ENCODE results near the gene OTUD1. TPM values are rescaled to one million over a fixed set of nuclear protein-coding genes. Genes with fewer than 3 reads are reported as not detected.

Gene OTUD1
- total RNA-seq, 2 experiments from 2014 or later: 11.6 to 12.0 TPM

DNA sequence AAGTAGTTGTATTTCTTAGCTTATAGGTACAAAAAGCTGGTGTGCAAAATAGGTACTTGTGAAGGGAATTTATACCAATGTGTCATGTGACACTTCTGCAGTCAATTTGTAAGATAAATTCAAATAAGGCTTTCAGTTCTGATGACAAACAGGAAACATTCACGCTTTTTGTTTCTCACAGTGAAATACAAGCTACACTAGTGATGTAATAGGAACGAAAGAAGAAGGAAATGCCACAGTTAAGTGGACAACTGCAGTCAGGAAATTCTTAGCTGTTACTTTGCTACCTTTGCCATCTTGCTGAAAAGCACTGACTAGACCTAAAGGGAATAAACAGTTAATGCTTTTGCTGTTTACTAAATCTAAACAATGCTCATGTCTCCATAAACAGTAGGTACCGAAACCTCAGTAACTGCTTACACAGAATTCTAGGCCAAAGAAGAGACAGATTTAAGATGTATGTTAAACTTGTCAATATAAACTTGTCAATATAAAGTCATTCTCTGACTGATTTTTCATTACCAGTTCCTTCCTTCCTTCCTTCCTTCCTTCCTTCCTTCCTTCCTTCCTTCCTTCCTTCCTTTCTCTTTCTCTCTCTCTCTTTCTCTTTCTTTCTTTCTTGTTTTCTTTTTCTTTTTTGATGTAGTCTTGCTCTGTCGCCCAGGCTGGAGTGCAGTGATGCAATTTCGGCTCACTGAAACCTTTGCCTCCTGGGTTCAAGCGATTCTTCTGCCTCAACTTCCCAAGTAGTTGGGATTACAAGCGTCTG lies 10.1 kb downstream of the OTUD1 start:
- no peak overlapping the region for H3K4me3 Mint-ChIP-seq
- DNase-seq: no peak
- H3K36me3 Mint-ChIP-seq: peaks cover 7% of the 10 kb centered on the region
- H3K27ac Mint-ChIP-seq: peak overlapping the region; percentile 82
- H3K9me3 Mint-ChIP-seq: no peaks in the 10 kb centered on the region
- no peaks in the 10 kb centered on the region for H3K27me3 Mint-ChIP-seq
- peaks cover 34% of the 10 kb centered on the region for H3K4me1 Mint-ChIP-seq (ENCODE audit: low read depth)
- ChIA-PET CTCF (interaction anchor here (0.9 to 1.3 kb wide), 3 partner anchors 10 to 135 kb away, joined by 3 to 4 read pairs (median 4); partner anchors contain the start of gene OTUD1), POLR2A (interaction anchor here (1.0 to 1.3 kb wide), 4 partner anchors 10 to 124 kb away, joined by 3 to 6 read pairs (median 4); partner anchors contain the start of gene OTUD1)
- intact Hi-C loops (cut with micrococcal nuclease): loop anchor here (1.0 to 10.0 kb wide), 11 partner anchors 9 to 1924 kb away; partner anchors contain the start of genes MSRB2 and SKIDA1

DNA sequence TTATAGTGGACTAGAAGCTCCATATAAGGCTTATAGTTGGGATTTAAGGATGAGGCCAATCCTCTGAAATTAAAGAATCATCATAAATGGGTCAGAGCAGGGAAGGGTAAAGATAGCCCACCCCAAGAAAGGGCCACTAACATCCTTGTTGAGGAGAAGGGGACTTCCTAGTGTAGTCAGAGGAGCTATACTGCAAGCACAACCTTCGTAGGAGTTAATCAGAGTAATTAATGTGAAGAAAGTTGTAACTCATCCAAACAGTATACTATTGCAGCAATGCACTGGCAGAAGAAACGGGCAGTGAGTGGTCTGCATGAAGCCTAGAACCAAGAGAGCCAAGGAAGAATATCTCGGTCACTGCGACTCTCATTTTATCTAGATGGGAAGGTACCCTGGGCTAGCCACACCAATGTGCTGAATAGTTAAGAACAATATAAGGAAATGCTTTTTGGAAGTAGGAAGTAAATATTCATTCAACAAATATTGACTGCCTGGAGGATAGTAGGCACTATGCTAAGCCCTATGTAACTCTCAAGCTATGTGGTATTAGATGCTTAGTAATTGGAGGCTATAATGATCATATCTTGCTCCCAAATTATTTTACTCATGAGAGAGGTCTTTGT lies 13.3 kb downstream of the OTUD1 start:
- no peaks in the 10 kb centered on the region for H3K27me3 Mint-ChIP-seq
- ChIA-PET CTCF (no interaction called here), POLR2A (no interaction called here)
- H3K4me1 Mint-ChIP-seq (ENCODE audit: low read depth): peaks cover 25% of the 10 kb centered on the region
- no peak overlapping the region for H3K27ac Mint-ChIP-seq
- H3K36me3 Mint-ChIP-seq: peaks cover 2% of the 10 kb centered on the region
- DNase-seq: no peak
- intact Hi-C loops (cut with micrococcal nuclease): no loop called here
- no peaks in the 10 kb centered on the region for H3K9me3 Mint-ChIP-seq
- H3K4me3 Mint-ChIP-seq: no peak overlapping the region

DNA sequence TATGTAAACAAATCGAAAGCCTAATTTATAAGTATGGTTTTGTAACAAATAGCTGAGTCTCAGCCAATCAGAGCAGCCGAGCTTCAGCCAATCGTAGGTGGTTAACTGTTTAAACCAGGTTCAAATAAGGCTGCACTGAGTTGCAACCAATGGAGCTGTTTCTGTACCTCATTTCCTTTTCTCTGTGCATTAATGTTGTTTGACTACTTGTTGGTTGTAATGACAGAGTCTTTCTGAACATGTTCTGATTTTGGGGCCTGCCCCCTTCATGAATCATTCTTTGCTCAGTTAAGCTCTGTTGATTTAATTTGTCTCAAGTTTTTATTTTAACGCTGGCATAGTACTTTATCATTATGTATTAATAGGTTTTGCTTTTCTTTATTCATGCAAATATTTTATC lies 14.6 kb downstream of the OTUD1 start:
- Mint-ChIP-seq H3K27me3 (no peaks in the 10 kb centered on the region), H3K36me3 (peaks cover 2% of the 10 kb centered on the region), H3K4me1 (ENCODE audit: low read depth) (peaks cover 14% of the 10 kb centered on the region), H3K9me3 (no peaks in the 10 kb centered on the region), H3K27ac (no peak overlapping the region), H3K4me3 (no peak overlapping the region)
- intact Hi-C loops (cut with micrococcal nuclease): no loop called here
- ChIA-PET CTCF (interaction anchor here (0.8 to 1.1 kb wide), 3 partner anchors 10 to 139 kb away, joined by 3 read pairs; no protein-coding TSS in a partner anchor), POLR2A (no interaction called here)
- DNase-seq: no peak

DNA sequence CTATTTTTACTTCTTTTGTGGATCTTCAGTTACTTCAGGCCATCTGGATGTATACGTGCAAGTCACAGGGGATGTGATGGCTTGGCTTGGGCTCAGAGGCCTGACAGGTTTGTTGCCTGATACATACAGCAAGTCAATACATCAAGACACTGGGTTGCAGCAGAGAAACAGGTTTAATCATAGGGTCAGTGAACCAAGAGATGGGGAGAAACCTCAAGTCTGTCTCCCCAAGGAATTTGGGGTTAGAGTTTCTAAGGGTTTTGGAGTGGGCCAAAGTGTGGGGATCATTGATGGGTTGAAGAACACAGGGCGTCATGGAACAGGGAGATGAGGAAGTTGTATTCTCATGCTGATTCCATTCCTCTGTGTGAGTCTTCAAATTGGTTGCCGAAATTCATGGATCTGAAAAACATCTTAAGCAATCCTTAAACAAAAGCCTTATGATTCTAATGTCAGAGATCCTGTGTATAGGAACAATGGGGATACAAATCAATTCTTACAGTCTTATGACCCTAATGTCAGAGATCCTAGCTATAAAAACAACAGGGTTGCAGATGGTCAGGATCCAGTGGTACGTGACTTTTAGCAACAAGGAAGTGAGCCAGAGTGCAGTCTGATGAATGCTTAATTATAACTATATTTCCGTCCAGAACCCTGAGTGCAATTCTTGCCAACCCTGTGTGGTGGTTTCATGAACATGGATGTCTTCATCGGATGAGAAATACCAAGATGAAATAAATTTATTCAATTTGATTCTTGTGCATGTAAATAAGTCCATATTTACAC lies 18.9 kb downstream of the OTUD1 start:
- POLR2A ChIA-PET: no interaction called here
- CTCF ChIA-PET: interaction anchor here (1.0 kb wide), 1 partner anchor 142 kb away, joined by 3 read pairs; no protein-coding TSS in a partner anchor
- intact Hi-C loops (cut with micrococcal nuclease): no loop called here
- H3K36me3 Mint-ChIP-seq: no peaks in the 10 kb centered on the region
- DNase-seq: no peak
- H3K27ac Mint-ChIP-seq: no peak overlapping the region
- no peak overlapping the region for H3K4me3 Mint-ChIP-seq
- H3K9me3 Mint-ChIP-seq: no peaks in the 10 kb centered on the region
- peaks cover 1% of the 10 kb centered on the region for H3K4me1 Mint-ChIP-seq (ENCODE audit: low read depth)
- H3K27me3 Mint-ChIP-seq: no peaks in the 10 kb centered on the region

DNA sequence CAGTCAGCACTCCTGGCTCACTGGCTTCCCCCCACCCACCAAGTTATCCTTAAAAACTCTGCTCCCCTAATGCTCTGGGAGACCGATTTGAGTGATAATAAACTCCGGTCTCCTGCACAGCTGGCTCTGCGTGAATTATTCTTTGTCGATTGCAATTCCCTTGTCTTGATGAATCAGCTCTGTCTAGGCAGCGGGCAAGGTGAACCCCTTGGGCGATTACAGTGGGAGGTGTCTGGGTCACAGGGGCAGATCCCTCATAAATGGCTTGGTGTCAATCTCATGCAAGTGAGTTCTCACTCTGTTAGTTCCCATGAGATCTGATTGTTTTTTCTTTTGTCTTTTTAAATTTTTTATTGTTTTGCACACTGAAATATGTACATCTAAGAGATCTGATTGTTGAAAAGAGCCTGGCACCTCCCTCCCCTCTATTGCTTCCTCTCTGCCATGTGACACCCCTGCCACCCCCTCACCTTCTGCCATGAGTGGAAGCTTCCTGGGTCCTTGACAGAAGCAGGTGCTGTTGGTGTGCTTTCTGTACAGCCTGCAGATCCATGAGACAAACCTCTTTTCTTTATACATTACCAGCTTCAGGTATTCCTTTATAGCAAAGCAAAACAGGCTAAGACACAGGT lies 20.5 kb downstream of the OTUD1 start:
- intact Hi-C loops (cut with micrococcal nuclease): no loop called here
- Mint-ChIP-seq H3K36me3 (no peaks in the 10 kb centered on the region), H3K9me3 (no peaks in the 10 kb centered on the region), H3K27me3 (no peaks in the 10 kb centered on the region), H3K4me1 (ENCODE audit: low read depth) (no peaks in the 10 kb centered on the region), H3K27ac (no peak overlapping the region), H3K4me3 (no peak overlapping the region)
- no peak for DNase-seq
- ChIA-PET POLR2A (no interaction called here), CTCF (no interaction called here)

DNA sequence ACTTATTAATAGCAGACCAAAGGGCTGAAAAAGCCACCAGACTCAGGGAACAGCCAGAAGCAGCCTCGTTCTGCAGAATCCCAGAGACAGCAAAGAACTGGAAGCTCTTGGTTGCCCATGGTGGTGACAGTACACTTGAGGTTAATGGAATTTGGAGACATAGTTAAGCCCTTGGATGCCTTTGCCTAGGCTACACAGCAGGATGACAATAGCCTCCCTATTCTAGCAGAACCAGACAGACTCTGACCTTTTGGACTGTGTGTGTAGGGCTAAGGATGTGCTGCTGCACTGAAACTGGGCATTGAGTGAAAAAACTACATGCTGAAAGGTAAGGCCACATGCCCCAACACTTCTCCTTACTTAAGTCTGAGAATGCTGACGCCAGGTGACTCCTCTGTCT lies 22.7 kb downstream of the OTUD1 start:
- H3K27me3 Mint-ChIP-seq: no peaks in the 10 kb centered on the region
- H3K36me3 Mint-ChIP-seq: no peaks in the 10 kb centered on the region
- no peak for DNase-seq
- POLR2A ChIA-PET: no interaction called here
- no peak overlapping the region for H3K4me3 Mint-ChIP-seq
- H3K27ac Mint-ChIP-seq: no peak overlapping the region
- H3K4me1 Mint-ChIP-seq (ENCODE audit: low read depth): no peaks in the 10 kb centered on the region
- intact Hi-C loops (cut with micrococcal nuclease): no loop called here
- CTCF ChIA-PET: no interaction called here
- H3K9me3 Mint-ChIP-seq: no peaks in the 10 kb centered on the region

DNA sequence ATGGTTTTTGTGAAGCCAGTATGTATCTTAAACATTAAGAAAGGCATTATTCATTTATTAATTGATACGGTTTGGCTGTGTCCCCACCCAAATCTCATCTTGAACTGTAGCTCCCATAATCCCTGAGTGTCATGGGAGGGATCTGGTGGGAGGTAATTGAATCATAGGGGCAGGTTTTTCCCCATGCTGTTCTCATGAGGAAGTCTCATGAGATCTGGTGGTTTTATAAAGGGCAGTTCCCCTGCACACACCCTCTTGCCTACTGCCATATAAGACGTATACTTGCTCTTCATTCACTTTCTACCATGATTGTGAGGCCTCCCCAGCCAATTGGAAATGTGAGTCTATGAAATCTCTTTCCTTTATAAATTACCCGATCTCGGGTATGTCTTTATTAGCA lies 28.1 kb downstream of the OTUD1 start:
- intact Hi-C loops (cut with micrococcal nuclease): no loop called here
- Mint-ChIP-seq H3K36me3 (no peaks in the 10 kb centered on the region), H3K4me3 (no peak overlapping the region), H3K27ac (no peak overlapping the region), H3K9me3 (no peaks in the 10 kb centered on the region), H3K4me1 (ENCODE audit: low read depth) (peaks cover 4% of the 10 kb centered on the region), H3K27me3 (peaks cover 13% of the 10 kb centered on the region)
- DNase-seq: no peak
- ChIA-PET CTCF (no interaction called here), POLR2A (no interaction called here)

DNA sequence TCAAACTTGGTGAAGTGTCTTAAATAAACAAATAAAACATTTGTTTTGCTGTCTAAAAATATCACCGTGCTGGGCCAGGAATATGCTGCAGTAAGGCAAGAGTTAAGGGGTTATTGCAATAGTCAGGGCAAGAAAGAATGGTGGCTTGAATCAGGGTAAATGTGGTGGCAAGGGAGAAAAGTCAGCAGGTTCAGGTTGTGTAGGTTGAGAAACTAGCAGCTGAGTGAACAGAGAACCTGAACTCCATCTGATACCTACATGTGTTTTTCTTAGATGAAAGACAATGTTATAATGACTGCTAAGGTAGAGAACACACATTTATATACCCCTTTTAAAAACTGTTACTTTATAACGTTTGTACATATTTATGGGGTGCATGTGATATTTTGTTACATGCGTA lies 28.7 kb downstream of the OTUD1 start:
- Mint-ChIP-seq H3K4me1 (ENCODE audit: low read depth) (peaks cover 4% of the 10 kb centered on the region), H3K27ac (no peak overlapping the region), H3K9me3 (no peaks in the 10 kb centered on the region), H3K27me3 (peaks cover 14% of the 10 kb centered on the region), H3K4me3 (no peak overlapping the region), H3K36me3 (no peaks in the 10 kb centered on the region)
- ChIA-PET POLR2A (no interaction called here), CTCF (no interaction called here)
- no peak for DNase-seq
- intact Hi-C loops (cut with micrococcal nuclease): no loop called here

DNA sequence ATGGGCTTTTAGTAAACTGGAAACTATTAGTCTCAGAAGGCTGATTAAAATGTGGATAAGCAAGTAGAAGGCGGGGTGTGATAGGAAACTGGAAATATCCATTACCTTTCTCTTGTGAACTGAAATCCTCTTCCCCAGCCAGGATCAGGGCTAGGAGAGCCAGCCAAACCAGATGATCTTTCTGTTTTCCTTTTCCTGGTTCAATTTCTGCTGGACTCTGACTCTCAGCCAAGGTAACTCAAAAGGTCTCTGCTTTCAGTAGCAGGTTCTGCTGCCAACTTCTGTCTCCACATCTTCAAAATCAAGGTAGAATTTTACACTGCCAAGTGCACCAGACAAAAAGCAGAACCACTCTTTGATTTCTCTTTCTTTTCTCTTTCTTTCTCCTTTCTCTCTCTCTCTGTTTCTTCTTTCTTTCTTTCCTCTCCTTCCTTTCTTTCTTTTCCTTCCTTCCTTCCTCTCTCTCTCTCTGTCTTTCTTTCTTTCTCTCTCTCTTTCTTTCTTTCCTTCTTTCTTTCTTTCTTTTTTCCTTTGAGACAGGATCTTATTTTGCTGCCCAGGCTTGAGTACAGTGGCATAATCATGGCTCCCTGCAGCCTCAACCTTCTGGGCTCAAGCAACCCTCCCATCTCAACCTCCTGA lies 30.8 kb downstream of the OTUD1 start:
- Mint-ChIP-seq H3K4me3 (no peak overlapping the region), H3K36me3 (no peaks in the 10 kb centered on the region), H3K27ac (no peak overlapping the region), H3K4me1 (ENCODE audit: low read depth) (peaks cover 4% of the 10 kb centered on the region), H3K9me3 (no peaks in the 10 kb centered on the region), H3K27me3 (peaks cover 14% of the 10 kb centered on the region)
- POLR2A ChIA-PET: no interaction called here
- intact Hi-C loops (cut with micrococcal nuclease): no loop called here
- CTCF ChIA-PET: interaction anchor here (0.6 kb wide), 1 partner anchor 1197 kb away, joined by 3 read pairs; no protein-coding TSS in a partner anchor
- no peak for DNase-seq

DNA sequence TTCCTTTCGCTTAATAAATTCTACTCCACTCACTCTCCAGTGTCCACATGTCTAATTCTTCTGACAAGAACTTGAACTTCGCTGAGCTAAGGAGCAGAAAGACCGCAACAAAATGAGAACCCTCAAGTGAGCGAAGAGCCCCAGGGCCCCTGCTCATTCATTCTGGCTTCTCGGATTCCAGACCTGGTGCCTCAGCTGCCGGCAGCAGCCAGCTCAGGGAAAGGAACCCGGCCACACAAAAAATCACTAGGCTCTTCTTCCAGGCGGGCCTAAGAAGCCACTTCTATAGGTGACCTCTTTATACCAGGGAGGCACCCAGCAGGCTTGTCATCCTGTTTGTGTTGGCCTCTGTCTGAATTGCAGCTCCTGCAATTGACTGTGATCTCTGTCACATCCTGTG lies 33.3 kb downstream of the OTUD1 start:
- Mint-ChIP-seq H3K27me3 (peaks cover 16% of the 10 kb centered on the region), H3K36me3 (no peaks in the 10 kb centered on the region), H3K27ac (no peak overlapping the region), H3K4me1 (ENCODE audit: low read depth) (peaks cover 4% of the 10 kb centered on the region), H3K9me3 (no peaks in the 10 kb centered on the region), H3K4me3 (no peak overlapping the region)
- DNase-seq: no peak
- intact Hi-C loops (cut with micrococcal nuclease): no loop called here
- POLR2A ChIA-PET: no interaction called here
- CTCF ChIA-PET: no interaction called here

DNA sequence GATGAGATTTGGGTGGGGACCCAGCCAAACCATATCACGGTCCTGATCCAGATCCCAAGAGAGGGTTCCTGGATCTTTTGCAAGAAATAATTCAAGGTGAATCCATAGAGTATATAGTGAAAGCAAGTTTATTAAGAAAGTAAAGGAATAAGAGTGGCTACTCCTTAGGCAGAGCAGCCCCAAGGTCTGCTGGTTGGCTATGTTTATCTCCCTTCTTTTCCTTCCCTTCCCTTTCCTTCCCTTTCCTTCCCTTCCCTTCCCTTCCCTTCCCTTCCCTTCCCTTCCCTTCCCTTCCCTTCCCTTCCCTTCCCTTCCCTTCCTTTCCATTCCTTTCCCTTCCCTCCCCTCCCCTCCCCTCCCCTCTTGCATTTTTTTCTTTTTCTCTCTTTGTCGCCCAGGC lies 35.2 kb downstream of the OTUD1 start:
- DNase-seq: no peak
- H3K27ac Mint-ChIP-seq: no peak overlapping the region
- ChIA-PET POLR2A (no interaction called here), CTCF (no interaction called here)
- no peaks in the 10 kb centered on the region for H3K36me3 Mint-ChIP-seq
- intact Hi-C loops (cut with micrococcal nuclease): no loop called here
- H3K27me3 Mint-ChIP-seq: peaks cover 7% of the 10 kb centered on the region
- peaks cover 4% of the 10 kb centered on the region for H3K4me1 Mint-ChIP-seq (ENCODE audit: low read depth)
- H3K4me3 Mint-ChIP-seq: no peak overlapping the region
- H3K9me3 Mint-ChIP-seq: no peaks in the 10 kb centered on the region

DNA sequence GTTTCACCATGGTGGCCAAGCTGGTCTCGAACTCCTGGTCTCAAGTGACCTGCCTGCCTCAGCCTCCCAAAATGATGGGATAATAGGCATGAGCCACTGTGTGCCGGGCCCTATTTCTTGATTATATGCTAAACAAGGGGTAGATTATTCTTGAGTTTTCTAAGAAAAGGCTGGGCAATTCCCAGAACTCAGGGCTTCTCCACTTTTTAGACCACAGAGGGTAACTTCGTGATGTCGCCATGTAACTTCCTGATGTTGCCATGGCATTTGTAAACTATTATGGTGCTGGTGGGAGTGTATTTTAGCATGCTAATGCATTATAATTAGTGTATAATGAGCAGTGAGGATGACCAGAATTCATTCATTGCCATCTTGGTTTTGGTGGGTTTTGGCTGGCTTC lies 35.8 kb downstream of the OTUD1 start:
- Mint-ChIP-seq H3K27ac (no peak overlapping the region), H3K4me3 (no peak overlapping the region), H3K9me3 (no peaks in the 10 kb centered on the region), H3K36me3 (no peaks in the 10 kb centered on the region), H3K4me1 (ENCODE audit: low read depth) (peaks cover 1% of the 10 kb centered on the region), H3K27me3 (peaks cover 7% of the 10 kb centered on the region)
- DNase-seq: no peak
- intact Hi-C loops (cut with micrococcal nuclease): no loop called here
- ChIA-PET POLR2A (no interaction called here), CTCF (no interaction called here)

Measured in activated CD4-positive, alpha-beta memory T cell treated with anti-CD3 and anti-CD28 coated beads for 36 hours (primary cell).